HG03135 (cell line): ENCODE data around the gene MATN3.

Experiments
- ATAC-seq: cut with Tn5 transposase; IDR thresholded peaks from one replicate; pipeline ENCODE4 v1.9.1; 2021; ENCODE audit warnings: mild to moderate bottlenecking, moderate library complexity; ENCODE audit not compliant: unreplicated experiment

Gene MATN3

DNA sequence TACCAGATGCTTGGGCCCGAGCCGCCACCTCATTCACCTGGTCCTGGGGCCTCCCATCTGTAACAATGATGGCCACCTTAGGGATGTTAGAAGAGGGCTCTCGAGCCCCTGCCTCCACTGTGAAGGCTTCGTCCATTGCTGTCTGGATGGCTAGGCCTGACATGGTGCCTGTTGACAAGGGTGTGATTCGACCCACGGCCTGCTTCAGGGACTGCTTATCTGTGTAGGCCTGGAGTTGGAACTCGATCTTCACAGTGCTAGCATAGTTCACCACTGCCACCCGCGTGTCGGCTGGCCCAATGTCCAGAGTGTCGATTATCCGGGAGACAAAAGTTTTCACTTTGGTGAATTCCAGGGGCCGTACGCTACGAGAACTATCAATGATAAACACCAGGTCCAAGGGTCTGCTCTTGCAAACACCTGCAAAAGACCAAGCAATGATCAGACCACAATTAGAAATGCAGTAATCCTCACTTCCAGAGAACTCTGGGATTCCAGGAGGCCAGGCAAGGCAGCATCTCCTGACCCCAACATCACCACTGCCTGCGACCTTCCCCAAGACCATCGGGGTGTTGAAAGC lies 6.5 kb downstream of the MATN3 start:
- ATAC-seq: no peak

DNA sequence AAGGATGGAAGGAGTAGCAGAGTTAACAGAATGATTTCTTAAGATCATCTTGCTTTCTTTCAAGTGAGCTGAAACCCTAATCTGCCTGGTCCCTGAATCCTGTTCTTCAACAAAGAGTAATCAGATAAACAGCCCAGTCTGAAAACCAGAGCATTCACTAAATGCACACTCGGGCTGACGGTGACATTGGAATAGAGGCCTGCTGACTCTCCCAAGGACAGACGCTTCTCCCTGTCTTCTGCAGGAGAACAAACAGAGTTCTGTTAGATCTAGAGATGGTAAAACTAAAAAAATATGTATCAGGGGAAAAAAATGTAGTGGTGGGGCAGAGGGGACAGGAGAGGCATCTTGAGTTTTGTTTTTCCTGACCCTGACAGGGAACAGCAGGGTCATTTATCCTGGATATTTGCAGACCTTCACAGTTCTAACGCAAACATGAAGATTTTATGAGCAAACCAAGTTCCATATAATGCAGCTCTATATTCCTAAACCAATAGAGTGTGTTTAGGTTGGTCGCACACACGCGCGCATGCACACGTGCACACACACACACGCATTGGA lies 7.3 kb downstream of the MATN3 start:
- no peak for ATAC-seq

DNA sequence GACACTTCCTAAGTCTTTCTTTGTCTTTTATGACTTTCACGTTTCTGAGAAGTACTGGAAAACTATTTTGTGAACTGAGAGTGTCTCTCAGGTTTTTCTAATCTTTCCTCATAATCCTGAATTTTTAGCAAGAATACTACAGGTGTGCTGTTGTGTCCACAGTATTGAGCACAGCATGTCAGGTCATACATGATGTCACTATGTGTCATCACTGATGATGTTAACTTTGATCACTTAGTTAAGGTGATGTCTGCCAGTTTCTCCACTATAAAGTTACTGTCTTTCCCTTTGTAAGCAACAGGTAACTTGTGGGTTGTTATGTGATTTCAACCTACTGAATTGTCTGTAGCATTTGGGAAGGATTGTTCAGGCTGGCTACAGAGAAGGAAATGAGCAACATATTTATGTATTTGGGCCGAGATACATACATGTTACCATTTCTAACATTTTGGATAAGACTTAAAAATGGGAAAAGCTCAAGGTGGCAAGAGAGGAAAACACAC lies 11.1 kb downstream of the MATN3 start:
- ATAC-seq: no peak

DNA sequence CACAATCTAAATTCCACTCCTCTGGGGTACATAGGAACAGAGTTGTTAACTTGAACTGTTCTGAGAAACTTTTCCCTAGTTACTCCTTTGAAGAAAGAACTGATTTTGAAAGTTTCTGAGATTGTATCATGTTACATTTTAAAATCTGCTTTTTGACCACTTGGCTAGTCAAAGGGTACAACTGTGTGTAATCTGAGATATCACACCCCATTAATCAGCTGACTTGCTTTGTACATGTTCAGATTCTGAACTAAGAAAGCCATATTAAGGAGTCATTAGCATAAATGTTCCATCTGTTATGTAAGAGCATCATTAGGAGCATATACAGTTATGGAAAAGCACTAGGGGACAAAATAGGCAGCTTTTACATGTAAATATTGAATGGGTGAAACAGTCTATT lies 18.7 kb downstream of the MATN3 start:
- no peak for ATAC-seq

DNA sequence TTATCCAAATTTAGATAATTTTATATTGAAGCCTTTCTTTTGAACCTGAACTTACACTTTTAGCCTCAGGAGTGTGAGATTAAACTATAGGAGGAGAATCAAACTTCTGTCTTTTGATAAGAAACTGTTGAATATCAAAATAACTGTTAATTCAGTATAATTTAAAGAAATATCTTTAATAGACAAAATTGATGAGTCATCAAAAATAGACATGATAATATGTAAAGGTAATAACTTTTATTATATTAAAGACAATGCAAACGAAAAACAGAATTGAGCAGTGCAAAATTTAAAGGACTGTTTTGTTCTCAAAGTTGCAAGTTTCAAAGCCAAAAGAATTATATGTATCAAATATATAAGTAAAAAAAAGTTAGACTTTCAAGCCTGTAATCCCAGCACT lies 20.6 kb downstream of the MATN3 start:
- ATAC-seq: no peak

DNA sequence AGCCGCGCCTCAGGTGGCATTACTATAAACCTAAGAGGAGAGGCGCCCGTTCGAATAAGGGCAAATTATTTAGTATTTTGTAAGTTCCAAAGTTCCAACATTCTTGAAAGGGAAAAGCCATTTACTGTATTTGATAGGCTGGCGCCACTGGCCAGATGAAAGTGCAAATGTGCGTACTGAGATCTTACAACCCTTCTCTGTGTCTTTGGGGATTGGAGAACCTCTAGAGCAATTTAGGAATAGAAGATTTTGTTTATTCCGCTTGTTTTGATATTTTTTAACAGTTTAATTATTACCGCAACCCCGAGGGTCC lies 22.1 kb downstream of the MATN3 start:
- ATAC-seq: no peak

DNA sequence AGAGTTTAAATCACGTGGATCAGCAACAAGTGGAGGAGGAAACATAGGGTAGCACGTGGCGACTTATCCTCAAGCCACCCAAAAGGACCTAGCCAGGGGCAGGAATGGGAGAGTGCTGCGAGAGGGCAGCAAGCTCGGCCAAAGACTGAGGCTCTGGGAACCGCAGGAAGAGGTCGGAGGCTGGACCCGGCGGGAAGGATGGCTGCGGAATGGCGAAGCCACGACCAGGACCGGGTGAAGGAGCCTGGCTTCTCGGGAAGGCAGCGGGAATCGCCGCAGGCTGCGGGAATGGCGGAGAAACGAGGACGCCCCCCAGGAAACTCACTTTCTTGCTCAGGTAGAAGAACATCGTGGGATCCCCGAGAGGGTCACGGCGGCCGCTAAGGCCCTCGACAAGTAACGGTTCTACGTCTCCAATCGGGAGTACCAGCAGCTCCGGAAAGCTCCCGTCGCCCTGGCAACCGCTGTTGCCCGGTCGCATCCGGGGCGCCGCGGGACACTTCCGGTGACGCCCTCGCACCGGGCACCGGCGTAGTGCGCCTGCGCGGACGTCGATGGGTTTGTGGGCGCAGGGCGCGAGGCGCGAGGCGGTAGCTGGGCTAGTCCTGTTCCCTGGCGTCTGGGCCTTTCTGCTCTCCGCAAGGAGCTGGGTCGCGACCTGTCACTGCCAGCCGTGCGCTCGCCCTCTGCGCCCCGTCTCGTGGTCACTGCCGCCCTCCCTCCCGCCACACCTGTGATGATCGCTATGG lies 22.6 kb downstream of the MATN3 start, which contains the start of gene WDR35:
Gene WDR35 (minus strand): TSS at position 439 of the 749 bp plus-strand sequence. CDS start 90 bp downstream, at position 349.
- peak; percentile 90 for ATAC-seq

DNA sequence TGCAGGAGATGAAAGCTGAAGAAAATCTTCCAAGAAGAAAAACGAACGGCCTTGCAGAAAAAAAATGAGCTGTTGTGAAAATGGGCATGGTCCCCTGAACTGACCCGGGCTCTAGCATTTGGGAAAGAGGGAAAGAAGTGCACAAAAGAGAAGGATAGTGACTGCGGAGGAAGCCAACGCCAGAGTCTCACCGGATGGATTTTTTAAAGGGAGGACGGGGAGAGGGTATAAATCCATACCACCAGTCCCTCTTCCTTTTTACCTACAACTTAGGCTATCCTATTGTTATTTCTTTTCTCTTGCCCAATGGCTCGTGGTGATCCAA lies 23.2 kb downstream of the MATN3 start:
- ATAC-seq: no peak

DNA sequence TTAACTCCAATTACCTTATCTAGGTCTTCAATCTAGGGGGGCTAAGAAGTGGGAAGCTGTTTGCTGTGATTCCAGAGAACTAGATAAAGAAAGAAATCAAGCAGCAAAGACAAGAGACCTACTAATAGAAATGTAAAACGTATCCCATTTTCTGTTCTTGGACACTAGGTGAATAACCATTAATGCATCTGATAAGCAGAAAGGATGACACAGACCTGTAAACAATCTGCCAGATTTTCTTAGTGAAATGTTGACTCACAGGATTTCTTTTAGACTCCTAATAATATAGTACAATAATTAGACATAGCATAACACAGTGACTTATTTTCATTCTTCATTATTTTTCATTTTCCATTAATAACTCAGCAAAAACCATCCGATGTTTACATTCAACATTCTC lies 23.9 kb downstream of the MATN3 start:
- ATAC-seq: no peak

DNA sequence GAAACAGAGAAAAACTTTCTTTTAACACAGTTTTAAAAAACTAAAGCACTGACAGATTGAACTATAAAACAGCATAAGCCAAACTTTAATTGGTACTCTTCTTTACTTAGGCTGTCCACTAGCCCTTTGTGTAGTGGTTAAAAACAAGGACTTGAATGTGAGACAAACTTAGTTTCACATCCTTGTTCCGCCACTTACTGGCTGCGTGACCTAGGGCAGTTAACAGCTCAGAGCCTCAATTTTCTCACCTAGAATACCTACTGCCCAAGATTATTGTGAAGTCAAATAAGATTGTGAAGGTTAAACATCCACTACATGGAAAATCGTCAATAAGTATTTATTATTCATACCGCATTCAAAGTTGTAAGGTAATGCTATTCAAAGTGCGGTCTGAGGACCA lies 24.5 kb downstream of the MATN3 start:
- peak; percentile 79 for ATAC-seq

DNA sequence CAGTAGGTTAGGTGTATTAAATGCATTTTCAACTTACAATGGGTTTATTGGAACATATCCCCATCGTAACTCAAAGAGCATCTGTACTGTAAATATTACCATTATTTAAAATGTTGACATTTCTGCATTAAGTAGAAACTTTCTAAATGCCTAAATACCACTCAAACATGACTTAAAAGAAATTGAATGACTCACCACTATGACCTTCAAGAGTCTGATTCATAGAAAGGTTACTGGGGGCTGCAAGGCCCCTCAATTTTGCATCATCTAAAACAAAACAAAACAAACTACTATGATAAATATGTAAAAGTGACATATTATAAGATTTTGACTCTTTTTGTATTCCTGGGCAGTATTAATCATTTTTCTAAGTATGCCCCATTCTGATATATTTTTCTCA lies 30.2 kb downstream of the MATN3 start:
- no peak for ATAC-seq

DNA sequence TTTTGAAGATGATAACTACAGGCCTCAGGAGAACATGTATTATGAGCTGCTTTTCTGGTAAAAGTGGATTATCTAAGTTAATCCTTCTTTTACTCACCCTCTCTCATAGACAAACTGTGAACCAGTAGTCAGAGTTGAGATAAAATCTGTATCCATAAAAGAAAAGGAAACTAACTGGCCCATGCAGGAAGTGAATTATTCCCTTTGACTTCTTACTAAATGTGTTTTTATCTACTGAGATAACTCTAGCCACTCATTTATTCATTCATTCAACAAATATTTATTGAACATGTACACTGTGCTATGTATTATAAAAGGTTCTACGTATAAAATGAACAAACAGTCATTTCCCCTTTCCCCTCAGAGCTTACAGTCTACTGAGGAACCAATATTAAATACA lies 32.5 kb downstream of the MATN3 start:
- no peak for ATAC-seq

DNA sequence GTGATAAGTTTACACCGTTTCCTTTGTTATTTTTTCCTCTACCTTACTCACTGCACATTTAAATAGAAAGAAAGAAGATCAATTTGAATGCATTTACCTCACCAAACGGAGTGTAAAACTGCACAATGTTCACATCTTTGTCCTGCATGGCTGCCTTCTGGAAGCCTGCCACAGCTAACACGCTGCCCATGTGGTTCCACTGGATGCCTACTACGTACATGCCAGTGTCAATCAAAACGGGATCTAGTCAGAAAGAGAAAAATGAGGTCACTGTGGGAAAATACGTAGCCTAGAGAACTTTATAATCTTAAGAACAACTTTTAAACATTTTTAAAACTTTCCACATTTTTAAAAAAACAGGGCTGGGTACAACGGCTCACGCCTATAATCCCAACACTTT lies 39.0 kb downstream of the MATN3 start:
- no peak for ATAC-seq

DNA sequence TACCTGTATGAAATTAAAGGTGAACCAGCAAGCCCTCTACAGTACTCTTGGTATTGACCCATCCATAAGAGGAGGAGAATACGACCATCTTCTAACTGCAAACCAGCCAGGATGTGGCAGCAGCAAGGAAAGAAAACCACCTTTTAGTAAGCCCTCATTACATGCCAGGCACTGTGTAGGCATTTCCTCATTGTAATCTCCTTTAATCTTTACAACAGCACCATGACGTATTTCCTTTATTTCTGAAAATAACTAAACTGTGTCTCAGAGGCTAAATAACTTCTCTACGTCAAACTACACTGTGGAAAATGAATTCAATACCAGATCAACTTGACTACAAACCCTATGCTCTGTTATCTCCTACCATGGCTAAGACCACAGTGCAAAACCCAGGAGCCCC lies 40.8 kb downstream of the MATN3 start:
- ATAC-seq: no peak

DNA sequence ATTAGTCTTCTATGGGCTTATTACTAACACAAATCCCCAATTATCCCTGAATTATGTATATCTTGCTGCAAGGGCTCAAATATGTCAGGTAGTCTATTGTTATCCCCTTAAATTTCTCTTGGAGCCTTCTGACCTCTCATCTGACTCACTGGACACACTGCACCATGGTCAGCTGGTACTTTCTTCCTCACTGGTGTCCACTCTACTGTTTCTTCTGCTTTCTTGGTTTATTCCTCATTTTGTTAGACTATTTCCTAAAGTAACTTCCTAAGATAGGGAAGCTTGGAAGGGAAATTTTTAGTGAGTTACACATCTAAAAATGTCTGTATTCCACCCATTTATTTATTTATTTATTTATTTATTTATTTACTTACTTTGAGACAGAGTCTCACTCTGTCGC lies 49.1 kb downstream of the MATN3 start:
- no peak for ATAC-seq

DNA sequence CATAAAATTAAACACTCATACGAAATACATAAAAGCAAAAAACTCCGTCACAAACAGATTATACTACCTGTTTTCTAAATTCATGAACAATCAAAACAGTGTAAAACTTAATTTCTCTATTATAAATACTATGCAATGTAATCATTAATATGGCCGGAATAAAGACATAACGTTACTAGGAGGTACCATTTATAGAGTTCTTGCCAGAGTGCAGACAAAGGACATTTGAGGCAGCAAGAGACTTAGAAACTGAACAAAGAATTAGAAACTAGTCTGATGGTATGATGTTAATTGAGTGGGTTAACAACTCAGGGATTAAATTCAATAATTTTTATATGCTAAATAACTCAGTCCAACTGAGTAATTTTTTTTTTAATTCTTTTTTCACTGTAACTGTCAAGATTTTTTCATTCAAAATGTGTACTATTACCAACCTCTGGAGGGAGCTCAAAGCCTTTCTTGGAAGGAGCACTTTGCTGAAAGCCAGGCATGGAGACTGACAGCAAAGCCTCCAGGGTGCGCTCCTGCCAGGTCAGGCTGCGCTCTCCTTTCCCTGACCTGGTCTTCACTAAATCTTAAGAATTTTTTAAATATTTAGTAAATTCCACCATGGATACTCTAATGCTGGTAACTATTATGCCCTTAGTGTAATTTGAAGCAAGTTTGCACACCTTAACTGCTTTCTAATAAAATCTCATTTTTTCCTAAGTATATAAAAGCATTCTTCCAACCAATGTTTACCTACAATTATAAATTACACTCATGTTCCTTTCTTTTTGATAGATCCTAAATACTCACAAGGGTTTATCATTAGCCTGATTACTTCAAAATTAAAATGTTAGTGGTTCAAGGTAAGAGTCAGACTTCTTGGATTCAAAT lies 56.7 kb downstream of the MATN3 start:
- peak; percentile 93 for ATAC-seq

DNA sequence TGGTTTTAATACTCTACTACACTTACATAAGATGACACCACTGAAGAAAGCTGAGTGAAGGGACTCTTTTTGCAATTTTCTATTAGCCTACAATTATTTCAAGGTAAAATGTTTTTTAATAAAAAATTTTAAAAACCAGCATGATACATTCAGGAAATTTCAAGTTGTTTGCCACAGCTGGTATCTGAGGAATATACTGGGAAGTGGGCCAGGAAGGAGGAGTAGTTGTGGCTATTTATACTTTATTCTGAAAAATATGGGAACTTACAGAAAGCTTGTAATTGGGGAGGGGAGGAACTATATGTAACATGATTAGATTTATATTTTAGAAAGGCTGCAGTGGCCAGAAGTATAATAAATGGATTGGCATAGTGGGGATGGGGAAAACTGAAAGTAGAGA lies 63.4 kb downstream of the MATN3 start:
- no peak for ATAC-seq

DNA sequence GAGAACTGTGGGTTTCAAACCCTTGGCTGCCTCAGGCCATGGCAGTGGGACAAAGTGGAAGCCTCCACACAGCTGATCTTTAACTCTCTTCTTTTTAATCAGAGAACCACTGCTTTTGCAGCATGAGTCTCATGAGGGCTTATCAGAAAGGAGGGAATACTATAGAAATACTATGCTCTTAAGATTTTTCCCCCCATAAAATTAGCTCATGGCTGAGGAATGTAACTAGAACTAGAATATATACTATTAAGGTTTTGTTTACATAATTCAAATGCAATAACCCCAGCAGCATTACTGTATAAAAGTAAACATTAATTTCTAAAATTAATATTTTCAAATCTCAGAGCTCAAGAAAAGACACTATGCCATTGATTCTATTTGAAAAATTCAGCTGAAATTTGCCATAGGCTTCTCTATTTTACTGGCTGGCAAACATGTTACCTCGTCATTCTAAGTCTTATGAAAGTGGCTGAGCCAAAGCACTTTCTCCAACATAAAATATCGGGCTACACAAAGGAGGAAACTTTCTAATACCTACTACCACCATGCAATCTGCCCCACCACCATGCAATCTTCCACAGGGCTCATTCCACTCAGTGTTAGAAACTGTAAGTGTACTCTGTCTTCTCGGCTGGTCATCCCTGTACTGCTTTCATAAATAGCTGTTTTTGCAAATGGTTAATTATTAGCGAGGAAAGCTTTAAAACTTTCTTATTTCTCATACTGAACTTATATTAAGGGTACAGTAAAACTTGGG lies 65.1 kb downstream of the MATN3 start:
- no peak for ATAC-seq

DNA sequence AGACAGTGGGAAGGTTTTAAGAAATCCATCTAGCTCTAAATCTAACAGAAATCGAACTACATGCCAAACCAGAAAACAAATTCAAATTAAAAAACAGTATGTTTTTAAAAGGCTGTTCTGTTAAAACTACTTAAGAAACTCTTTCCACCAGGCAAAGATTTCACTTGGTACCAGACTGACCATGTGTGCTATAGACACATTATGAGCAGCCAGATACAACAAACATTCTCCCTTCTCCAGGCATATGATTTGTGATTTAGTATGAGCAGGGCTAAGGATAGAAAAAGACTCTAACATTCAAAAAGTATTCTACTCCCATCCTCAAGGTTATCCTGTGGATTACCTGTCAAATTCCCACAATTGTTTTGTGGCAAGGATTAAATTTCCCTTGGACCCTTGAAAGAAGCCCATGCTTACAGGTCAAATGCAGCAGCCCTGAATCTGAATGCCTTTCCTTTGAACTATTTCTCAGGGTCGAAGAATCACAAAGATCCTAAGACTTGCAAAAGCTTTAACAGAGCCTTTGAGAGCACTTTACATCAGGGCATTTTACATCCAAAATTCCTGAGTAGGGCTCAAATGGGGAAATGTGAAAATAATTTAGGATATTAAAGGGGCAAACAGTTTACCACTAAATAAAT lies 68.1 kb downstream of the MATN3 start:
- ATAC-seq: no peak

DNA sequence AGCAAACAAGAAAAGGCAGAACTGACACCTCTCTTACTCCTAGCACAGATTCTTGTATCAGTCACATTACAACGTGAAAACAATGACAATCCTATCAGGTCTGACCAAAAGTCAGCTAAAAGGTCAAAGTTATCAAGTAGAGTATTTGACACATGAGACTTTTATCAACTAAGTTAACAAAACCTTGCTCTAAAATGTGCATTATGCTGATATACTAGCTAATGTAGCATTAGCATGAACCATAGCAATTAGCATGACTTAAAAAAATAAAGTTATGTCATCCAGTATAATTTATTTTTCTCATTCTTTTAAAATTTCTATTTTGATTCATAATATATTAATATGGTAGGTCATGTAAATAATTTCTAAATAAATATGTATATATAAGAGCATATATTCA lies 69.3 kb downstream of the MATN3 start:
- ATAC-seq: no peak
